HEK293 (cell line): ENCODE data around the gene RPRD1B.

Source experiments
- ATF2 ChIP-seq: fragments of 450-650 bp; formaldehyde crosslinking; IDR thresholded peaks from 2 replicates; pipeline ENCODE4 v1.5.1; 2016; ENCODE audit warnings: missing biosample characterization, missing genetic modification characterization, low read depth
- GLI4 ChIP-seq: fragments of 450-650 bp; formaldehyde crosslinking; IDR thresholded peaks from 2 replicates; pipeline ENCODE4 v1.5.1; 2016; ENCODE audit warnings: missing biosample characterization, missing genetic modification characterization
- ZNF19 ChIP-seq: fragments of 450-650 bp; formaldehyde crosslinking; IDR thresholded peaks from 2 replicates; pipeline ENCODE4; 2016; ENCODE audit warnings: missing biosample characterization, missing genetic modification characterization, low read depth
- ZNF335 ChIP-seq: fragments of 450-650 bp; formaldehyde crosslinking; conservative IDR thresholded peaks from 2 replicates; pipeline ENCODE4 v1.5.1; 2016; ENCODE audit warnings: missing biosample characterization, missing genetic modification characterization
- ZNF416 ChIP-seq: fragments of 450-650 bp; formaldehyde crosslinking; IDR thresholded peaks from 2 replicates; pipeline ENCODE4 v1.5.1; 2016; ENCODE audit warnings: missing biosample characterization, missing genetic modification characterization
- ZNF423 ChIP-seq: fragments of 450-650 bp; formaldehyde crosslinking; IDR thresholded peaks from 2 replicates; pipeline ENCODE4 v1.5.1; 2016; ENCODE audit warnings: missing biosample characterization, missing genetic modification characterization
- ZNF658 ChIP-seq: fragments of 450-650 bp; formaldehyde crosslinking; IDR thresholded peaks from 2 replicates; pipeline ENCODE4; 2016; ENCODE audit warnings: missing biosample characterization, missing genetic modification characterization
- ZNF670 ChIP-seq: fragments of 450-650 bp; formaldehyde crosslinking; IDR thresholded peaks from 2 replicates; pipeline ENCODE4 v1.5.1; 2016; ENCODE audit warnings: missing biosample characterization, missing genetic modification characterization, low read depth
- ZNF747 ChIP-seq: fragments of 450-650 bp; formaldehyde crosslinking; IDR thresholded peaks from 2 replicates; pipeline ENCODE4 v1.5.1; 2016; ENCODE audit warnings: missing biosample characterization, missing genetic modification characterization
- TF ChIP-seq, protein P1 (sequence below): fragments of 450-650 bp; formaldehyde crosslinking; IDR thresholded peaks from 2 replicates; pipeline ENCODE4 v1.5.1; 2016; ENCODE audit warnings: missing biosample characterization, missing genetic modification characterization
- TF ChIP-seq, protein P2 (sequence below): fragments of 450-650 bp; formaldehyde crosslinking; IDR thresholded peaks from 2 replicates; pipeline ENCODE4 v1.5.1; 2016; ENCODE audit warnings: missing biosample characterization, missing genetic modification characterization
- TF ChIP-seq, protein P3 (sequence below): fragments of 450-650 bp; formaldehyde crosslinking; IDR thresholded peaks from 2 replicates; pipeline ENCODE4 v1.5.1; 2016; ENCODE audit warnings: missing biosample characterization, missing genetic modification characterization
- TF ChIP-seq, protein P4 (sequence below): fragments of 450-650 bp; IDR thresholded peaks from 2 replicates; pipeline ENCODE4 v1.5.1; 2018; ENCODE audit warnings: missing biosample characterization, missing genetic modification characterization
- TF ChIP-seq, protein P5 (sequence below): sonication (generic); formaldehyde crosslinking; IDR thresholded peaks from 2 replicates; pipeline ENCODE4 v1.8.1; 2022; ENCODE audit warnings: mild to moderate bottlenecking, moderate library complexity, missing genetic modification reagents

DNA sequence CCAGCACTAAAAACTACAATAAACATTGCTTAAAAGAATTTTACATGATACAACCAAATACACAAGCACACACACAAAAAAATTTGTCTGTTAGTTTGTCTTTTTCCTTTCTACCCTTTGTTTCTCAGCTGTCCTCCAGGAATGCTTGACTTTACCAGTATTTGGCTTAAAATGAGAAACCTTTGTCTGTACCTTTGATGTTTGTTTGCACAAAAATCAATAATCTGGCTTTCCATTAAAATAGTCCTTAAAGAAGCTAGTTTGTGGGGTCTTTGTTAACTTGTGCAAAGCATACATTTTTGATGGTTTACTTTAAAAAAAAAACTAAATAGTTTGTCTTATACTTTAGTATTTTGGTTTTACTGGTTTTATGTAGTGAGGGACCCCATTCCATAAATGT, 49.3 kb downstream of the RPRD1B start:
- TF ChIP-seq, protein P1, sequence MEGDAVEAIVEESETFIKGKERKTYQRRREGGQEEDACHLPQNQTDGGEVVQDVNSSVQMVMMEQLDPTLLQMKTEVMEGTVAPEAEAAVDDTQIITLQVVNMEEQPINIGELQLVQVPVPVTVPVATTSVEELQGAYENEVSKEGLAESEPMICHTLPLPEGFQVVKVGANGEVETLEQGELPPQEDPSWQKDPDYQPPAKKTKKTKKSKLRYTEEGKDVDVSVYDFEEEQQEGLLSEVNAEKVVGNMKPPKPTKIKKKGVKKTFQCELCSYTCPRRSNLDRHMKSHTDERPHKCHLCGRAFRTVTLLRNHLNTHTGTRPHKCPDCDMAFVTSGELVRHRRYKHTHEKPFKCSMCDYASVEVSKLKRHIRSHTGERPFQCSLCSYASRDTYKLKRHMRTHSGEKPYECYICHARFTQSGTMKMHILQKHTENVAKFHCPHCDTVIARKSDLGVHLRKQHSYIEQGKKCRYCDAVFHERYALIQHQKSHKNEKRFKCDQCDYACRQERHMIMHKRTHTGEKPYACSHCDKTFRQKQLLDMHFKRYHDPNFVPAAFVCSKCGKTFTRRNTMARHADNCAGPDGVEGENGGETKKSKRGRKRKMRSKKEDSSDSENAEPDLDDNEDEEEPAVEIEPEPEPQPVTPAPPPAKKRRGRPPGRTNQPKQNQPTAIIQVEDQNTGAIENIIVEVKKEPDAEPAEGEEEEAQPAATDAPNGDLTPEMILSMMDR (tag by site-specific recombination), result no peak
- TF ChIP-seq ZNF670 (tag by site-specific recombination), result no peak
- no peak for TF ChIP-seq ZNF416 (tag by site-specific recombination)
- TF ChIP-seq, protein P2, sequence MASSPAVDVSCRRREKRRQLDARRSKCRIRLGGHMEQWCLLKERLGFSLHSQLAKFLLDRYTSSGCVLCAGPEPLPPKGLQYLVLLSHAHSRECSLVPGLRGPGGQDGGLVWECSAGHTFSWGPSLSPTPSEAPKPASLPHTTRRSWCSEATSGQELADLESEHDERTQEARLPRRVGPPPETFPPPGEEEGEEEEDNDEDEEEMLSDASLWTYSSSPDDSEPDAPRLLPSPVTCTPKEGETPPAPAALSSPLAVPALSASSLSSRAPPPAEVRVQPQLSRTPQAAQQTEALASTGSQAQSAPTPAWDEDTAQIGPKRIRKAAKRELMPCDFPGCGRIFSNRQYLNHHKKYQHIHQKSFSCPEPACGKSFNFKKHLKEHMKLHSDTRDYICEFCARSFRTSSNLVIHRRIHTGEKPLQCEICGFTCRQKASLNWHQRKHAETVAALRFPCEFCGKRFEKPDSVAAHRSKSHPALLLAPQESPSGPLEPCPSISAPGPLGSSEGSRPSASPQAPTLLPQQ (tag by site-specific recombination), result no peak
- no peak for TF ChIP-seq ATF2 (tag by site-specific recombination)
- TF ChIP-seq, protein P3, sequence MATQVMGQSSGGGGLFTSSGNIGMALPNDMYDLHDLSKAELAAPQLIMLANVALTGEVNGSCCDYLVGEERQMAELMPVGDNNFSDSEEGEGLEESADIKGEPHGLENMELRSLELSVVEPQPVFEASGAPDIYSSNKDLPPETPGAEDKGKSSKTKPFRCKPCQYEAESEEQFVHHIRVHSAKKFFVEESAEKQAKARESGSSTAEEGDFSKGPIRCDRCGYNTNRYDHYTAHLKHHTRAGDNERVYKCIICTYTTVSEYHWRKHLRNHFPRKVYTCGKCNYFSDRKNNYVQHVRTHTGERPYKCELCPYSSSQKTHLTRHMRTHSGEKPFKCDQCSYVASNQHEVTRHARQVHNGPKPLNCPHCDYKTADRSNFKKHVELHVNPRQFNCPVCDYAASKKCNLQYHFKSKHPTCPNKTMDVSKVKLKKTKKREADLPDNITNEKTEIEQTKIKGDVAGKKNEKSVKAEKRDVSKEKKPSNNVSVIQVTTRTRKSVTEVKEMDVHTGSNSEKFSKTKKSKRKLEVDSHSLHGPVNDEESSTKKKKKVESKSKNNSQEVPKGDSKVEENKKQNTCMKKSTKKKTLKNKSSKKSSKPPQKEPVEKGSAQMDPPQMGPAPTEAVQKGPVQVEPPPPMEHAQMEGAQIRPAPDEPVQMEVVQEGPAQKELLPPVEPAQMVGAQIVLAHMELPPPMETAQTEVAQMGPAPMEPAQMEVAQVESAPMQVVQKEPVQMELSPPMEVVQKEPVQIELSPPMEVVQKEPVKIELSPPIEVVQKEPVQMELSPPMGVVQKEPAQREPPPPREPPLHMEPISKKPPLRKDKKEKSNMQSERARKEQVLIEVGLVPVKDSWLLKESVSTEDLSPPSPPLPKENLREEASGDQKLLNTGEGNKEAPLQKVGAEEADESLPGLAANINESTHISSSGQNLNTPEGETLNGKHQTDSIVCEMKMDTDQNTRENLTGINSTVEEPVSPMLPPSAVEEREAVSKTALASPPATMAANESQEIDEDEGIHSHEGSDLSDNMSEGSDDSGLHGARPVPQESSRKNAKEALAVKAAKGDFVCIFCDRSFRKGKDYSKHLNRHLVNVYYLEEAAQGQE (tag by site-specific recombination), result no peak
- TF ChIP-seq ZNF658 (tag by site-specific recombination), result no peak
- TF ChIP-seq, protein P4, sequence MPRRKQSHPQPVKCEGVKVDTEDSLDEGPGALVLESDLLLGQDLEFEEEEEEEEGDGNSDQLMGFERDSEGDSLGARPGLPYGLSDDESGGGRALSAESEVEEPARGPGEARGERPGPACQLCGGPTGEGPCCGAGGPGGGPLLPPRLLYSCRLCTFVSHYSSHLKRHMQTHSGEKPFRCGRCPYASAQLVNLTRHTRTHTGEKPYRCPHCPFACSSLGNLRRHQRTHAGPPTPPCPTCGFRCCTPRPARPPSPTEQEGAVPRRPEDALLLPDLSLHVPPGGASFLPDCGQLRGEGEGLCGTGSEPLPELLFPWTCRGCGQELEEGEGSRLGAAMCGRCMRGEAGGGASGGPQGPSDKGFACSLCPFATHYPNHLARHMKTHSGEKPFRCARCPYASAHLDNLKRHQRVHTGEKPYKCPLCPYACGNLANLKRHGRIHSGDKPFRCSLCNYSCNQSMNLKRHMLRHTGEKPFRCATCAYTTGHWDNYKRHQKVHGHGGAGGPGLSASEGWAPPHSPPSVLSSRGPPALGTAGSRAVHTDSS (tag by site-specific recombination), result no peak
- TF ChIP-seq ZNF423 (tag by site-specific recombination), result no peak
- no peak for TF ChIP-seq ZNF747
- no peak for TF ChIP-seq ZNF335 (tag by site-specific recombination)
- TF ChIP-seq, protein P5, sequence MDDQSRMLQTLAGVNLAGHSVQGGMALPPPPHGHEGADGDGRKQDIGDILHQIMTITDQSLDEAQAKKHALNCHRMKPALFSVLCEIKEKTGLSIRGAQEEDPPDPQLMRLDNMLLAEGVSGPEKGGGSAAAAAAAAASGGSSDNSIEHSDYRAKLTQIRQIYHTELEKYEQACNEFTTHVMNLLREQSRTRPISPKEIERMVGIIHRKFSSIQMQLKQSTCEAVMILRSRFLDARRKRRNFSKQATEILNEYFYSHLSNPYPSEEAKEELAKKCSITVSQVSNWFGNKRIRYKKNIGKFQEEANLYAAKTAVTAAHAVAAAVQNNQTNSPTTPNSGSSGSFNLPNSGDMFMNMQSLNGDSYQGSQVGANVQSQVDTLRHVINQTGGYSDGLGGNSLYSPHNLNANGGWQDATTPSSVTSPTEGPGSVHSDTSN, result no peak
- TF ChIP-seq ZNF19 (tag by site-specific recombination), result no peak
- no peak for TF ChIP-seq GLI4 (tag by site-specific recombination)
